Measurements from ENCODE around the gene POM121L2.

The POM121L2 gene

DNA sequence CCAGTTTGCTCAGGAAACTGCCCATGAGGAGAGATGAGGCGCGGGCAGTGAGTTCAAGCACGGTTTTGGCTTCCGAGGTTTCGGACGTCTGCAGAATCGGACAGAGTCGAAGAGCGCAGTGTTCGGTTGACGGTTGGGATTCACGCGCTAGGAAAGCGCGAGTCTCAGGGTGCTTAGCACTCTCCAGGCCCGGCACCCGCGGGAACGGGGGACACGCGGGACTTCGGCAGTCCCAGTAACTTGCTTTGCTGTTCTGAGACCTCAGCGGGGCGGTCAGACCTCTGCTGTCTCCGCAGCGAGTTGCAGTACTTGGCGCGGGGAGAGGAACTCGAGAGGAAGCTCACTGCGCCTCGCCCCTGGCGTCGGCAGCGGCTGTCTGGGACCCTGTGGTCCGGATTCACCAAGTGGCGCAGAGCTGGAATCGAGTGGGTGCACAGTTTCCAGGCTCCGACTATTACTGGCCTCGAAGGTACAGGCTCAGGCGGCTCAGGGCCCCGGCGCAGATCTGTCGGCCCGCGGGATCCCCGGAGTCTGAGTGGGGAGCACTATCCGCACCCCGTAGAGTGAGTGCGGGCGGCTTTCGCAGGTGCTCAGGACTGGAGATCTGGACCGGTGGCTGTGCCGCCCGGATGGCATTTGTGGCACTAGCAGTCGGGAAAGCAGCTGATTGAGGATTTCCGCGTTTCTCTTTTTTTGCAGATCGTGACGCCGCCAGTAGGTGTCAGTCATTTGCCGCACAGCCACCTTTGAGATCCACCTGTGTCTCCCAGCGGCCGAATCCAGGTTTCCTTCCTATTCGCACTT, at the start of gene POM121L2:
POM121L2 (minus strand) TSS at position 128 of the 804 bp plus-strand sequence; CDS start at position 25, 103 bp downstream.
- peak; percentile 11 for DNase-seq

DNA sequence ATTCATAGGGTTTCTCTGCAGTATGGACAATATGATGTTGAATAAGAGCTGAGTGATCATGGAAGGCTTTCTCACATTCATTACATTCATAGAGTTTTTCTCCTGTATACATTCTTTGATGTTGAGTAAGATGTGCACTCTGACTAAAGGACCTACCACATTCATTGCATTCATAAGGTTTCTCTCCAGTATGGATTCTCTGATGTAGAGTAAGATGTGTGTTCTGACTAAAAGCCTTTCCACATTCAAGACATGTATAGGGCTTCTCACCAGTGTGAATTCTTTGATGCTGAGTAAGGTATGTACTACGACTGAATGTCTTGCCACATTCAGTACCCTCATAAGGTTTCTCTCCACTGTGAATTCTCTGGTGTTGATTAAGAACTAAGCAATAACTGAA, 47.2 kb upstream of the POM121L2 start:
- no peak for DNase-seq

DNA sequence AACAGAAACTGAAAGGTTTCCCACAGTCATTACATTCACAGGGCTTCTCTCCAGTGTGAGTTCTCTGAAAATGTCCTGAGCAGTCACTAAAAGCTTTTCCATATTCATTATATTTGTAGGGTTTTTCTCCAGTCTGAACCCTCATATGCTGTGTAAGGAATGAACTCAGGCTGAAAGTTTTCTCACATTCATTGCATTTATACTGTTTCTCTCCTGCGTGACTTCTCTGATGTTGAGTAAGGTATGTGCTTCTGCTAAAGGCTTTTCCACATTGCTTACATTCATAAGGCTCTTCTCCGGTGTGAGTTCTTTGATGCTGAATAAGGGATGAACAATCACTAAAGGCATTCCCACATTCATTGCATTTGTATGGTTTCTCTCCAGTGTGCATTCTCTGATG, 46.7 kb upstream of the POM121L2 start:
- no peak for DNase-seq

DNA sequence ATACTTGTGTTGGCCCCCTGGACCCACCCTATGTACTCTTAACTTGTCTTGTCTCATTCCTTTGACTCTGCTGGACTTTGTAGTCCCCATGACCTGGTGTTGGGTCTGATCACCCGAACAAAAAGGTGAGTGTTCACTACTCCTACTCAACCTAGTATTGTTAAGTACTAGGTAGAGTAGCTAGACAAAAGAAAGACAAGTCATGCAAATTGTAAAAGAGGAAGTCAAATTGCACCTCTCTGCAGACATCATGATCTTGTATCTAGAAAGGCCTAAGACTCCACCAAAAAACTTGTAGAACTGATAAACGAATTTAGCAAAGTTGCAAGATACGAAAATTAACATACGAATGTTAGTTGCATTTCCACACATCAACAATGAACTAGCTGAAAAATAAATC, 40.8 kb upstream of the POM121L2 start:
- DNase-seq: no peak

DNA sequence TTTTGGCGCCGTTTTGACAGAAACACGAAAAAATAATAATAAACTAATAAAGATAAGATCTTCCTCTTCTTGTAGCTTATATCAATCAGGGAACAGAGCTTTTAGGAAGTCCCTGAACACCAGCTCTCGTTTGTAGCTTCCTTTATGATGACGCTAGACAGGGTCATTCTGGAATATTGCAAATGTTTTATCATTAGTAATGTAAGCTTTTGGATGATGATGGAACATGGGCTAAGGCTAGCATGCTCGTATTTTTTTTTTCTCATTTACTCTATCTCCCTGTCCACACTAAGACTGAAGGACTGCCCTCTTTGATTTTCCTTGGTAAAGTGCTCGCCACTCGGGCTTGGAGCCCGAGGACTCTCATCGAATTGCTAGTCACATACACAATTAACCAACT, 22.1 kb upstream of the POM121L2 start:
- DNase-seq: no peak

GRCh38 chr6:27333642-27334040, 21.6 kb upstream of the POM121L2 start:
- DNase-seq: no peak

- no peak for DNase-seq
Measured at GRCh38 chr6:27332692-27333641, 20.9 kb upstream of the POM121L2 start.

DNA sequence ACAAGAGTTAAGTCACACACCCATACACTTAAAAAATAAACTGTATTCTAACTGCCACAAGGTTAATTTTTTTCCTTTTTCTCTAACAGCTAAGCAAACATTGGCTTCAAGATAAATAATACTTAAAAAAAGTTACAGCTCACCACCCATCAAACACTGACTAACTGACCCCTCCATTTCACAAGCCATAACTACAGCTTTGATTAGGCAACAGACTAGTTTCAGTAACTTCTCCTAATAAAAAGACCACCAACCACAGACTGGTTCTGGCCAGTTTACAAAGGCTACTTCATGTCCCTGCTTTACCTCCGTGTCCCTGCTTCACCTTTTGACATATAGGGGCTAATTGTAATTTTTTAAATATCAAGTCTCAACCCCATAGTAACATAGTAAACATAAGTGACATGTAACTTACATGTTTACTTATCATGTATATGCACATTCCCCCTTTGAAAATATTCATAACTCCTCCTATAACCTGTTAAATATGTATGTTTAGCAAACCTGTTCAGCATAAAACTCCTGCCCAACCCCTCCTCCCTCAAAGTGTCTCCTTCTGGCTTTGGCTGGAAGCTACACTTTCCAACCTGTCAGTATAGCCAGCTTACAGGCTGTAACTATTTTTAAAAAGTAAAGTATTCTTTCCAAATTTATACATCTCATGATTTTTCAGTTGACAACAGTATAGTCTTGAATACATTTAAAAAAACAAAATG, 15.1 kb upstream of the POM121L2 start:
- DNase-seq: no peak

DNA sequence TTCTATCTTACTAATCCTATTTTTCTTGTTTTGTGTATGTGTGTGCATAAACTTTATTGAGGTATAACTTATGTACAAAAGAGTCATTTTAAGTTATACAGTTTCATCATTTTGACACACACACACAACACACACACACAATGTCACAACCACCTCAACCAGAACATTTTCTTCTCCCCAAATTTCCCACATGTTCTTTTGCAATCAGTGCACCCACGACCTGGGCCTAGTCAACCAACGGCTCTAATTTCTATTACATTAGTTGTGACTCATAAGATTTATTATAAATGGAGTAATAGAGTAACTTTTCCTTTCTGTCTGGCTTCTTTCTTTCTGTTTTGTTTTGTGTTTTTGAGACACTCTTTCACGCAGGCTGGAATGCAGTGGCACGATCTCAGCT, 9.8 kb upstream of the POM121L2 start:
- no peak for DNase-seq

DNA sequence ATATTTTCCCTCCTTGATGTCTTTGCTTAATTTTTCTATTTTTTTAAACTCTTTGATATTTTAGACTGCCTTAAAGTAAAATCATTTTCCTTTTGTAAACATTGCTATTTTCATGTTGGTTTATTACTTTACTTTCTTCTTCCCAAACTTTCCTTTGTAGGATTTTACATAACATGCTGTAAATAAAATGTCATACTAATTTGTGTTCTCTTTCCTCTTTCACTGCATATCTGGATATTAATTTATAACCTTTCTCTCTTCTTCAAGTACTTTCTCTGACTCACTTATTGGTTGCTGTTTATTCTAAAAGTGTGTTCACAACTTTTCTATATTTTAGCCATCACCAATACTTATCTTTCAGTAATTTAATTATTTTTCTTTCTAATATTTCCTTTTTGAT, 9.3 kb upstream of the POM121L2 start:
- no peak for DNase-seq

GRCh38 chr6:27318973-27319372, 6.9 kb upstream of the POM121L2 start:
- no peak for DNase-seq

GRCh38 chr6:27314046-27314445, 2.0 kb upstream of the POM121L2 start:
- no peak for DNase-seq

- DNase-seq: no peak
Measured at GRCh38 chr6:27312950-27313271, 838 bp upstream of the POM121L2 start.

GRCh38 chr6:27311806-27312145, 297 bp downstream of the POM121L2 start:
- no peak for DNase-seq

DNA sequence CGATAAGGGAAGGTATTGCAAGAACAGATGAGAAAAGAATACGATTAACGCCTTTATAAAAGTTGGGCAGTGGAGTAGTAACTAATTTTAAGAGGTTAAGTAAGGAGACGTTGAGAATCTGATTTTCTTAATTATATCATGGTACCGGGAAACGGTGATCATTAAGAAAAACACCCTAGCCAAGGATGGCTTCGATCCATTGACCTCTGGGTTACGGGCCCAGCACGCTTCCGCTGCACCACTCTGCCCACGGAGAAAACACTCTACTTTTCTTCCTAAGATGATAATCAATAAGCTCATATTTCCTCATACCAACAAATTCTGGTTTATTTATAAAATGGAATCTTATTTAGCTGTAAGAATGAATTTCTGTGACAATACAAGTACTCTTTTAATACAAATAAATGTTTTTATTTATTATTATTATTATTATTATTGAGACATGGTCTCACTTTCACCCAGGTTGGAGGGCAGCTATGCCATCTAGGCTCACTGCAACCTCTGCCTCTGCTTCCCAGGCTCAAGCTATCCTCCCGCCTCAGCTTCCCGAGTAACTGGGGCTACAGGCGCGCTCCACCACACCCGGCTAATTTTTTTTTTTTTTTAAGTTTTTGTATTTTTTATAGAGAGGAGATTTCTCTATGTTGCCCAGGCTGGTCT, 8.3 kb downstream of the POM121L2 start:
- no peak for DNase-seq

DNA sequence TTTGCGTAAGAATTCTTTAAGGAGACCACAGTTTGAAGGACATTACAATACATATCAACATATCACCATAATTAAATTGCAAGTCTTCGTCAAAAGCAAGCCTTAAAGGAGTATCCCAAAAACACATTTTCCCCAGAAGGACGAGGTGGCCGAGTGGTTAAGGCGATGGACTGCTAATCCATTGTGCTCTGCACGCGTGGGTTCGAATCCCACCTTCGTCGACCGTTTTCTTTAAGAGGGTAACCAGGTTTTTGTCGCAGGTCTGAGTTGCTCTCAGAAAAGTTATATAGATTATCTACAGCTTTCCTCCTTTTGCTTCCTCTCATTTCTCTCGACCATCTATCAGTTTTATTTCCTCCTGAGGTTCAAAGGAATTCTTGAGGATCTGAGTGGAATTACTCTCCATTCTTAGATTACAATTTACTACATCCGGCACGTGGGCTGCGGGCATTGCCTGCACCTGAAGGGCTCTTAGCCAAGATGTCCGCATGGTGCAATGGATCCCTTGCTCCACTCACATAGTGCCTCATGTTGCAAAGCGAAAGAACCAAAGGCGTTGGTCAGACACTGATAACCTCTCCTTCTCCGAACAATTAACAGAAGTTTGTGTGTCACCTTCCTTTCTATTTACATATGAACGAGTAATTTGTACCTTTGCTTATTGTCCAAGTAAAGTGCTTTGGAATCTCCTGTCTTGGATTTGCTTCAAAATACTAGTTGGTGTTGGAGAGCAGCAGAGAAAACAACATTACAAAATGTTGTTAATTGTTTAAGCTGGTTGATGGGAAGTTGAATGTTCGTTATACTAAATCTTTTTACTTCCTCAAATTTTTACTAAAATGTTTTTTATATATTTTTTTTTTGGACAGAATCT, 14.0 kb downstream of the POM121L2 start:
- DNase-seq: no peak

DNA sequence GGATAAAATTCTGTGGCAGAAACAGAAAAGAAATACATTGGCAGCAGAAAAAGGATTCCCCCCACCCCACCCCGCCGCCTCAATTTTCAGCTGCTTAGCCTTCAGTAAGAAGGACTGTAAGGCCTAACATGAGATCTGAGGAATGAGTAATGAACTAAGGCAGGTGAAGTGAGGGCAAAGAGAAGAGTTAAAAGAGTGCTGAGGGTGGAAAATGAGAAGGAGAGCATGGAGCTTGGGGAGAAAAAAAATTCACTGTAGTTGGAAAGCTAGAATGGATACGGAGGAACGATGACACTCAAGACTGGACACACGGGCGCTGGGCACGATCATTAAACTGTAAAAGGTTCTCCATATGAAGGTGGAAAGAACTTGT, 14.6 kb downstream of the POM121L2 start:
- DNase-seq: no peak

DNA sequence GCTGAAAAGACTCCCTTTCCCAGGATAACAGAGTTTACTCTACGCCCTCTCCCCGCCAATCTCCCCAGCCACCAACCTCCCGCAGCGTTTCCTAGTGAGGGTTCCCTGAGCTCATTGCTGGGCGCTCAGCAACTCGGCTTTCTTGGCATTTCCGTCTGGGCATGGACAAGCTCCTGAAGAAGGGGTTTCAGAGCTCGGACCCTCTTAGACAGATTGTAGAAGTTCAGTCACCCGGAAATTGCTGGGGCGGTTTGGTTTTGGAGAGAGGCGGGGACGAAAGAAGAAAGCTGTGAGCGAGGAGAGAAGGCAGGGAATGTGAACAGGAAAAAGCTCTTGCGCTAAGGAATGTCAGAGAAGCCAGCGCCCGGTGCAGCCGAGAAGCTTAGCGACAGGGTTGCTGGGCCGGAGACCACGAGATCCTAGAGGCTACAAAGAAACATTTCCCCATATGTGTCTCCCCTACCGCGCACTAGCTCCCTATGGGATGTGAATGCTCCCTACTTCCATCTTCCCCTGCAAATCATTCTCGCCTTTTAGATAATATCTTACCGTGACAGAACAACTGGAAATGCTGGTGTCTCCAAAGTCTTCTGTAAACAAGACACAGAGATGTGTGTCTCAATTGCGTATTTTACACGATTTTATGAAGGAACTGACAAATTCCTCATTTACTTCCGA, 15.8 kb downstream of the POM121L2 start:
- no peak for DNase-seq

GRCh38 chr6:27295301-27296079, 16.6 kb downstream of the POM121L2 start:
- no peak for DNase-seq

DNA sequence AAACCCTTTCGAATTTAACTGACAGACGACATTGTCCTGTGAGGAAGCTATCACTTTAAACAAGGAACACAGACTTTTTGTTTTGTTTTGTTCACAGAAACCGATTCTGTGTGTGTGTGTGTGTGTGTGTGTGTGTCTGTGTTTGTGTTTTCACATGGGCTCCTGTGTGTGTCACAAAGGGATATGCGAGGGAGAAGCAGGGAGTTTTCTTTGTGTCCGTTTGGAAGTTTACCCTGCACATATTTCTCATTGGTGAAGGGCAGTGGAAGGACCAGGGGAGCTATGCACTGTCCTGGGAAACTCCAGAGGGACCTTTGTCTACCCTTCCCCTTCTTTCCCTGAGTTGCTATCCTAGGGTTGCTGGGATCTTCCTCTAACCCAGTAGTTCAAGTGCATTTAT, 17.7 kb downstream of the POM121L2 start:
- DNase-seq: no peak

Data from NCI-H187 treated with DMSO at 0.1 percent for 48 hours (cell line).